Heart right ventricle (tissue), 16 donors: ENCODE results near the gene NAV1. TPM values are rescaled to one million over a fixed set of nuclear protein-coding genes. Genes with fewer than 3 reads are reported as not detected.

Source experiments
- ATAC-seq, 8 donors: fragments of 200-7000 bp; cut with Tn5 transposase; one replicate each; pipeline ENCODE4 v1.9.1; 2020; ENCODE audit warnings: mild to moderate bottlenecking in 8 of 8, moderate library complexity in 8 of 8, moderate number of reproducible peaks in 1 of 8
- DNase-seq, 2 donors: peaks; one replicate each; pipeline ENCODE4 v3.0.0-alpha.2; 2020
- H3K27ac ChIP-seq, 10 donors: fragments of 200-600 bp; sonication (generic) in 2 of 10; one replicate each; pipeline versions ENCODE4 v1.5.0 to v1.8.0; 2020 to 2022; ENCODE audit warnings: mild to moderate bottlenecking in 3 of 10
- H3K27me3 ChIP-seq, 7 donors: fragments of 200-600 bp; one replicate each; pipeline ENCODE4 v1.8.0; 2021 to 2022; ENCODE audit warnings: mild to moderate bottlenecking in 2 of 7
- H3K36me3 ChIP-seq, 9 donors: fragments of 200-600 bp; sonication (generic) in 1 of 9; one replicate each; pipeline versions ENCODE4 v1.5.0 to v1.8.0; 2020 to 2022; ENCODE audit warnings: mild to moderate bottlenecking in 2 of 9
- H3K4me1 ChIP-seq, 9 donors: fragments of 200-600 bp; sonication (generic) in 1 of 9; one replicate each; pipeline versions ENCODE4 v1.5.0 to v1.8.0; 2020 to 2022; ENCODE audit warnings: mild to moderate bottlenecking in 4 of 9
- H3K4me3 ChIP-seq, 10 donors: fragments of 200-600 bp; sonication (generic) in 2 of 10; one replicate each; pipeline versions ENCODE4 v1.5.0 to v1.8.0; 2020 to 2022; ENCODE audit warnings: mild to moderate bottlenecking in 7 of 10, moderate library complexity in 2 of 10
- H3K9me3 ChIP-seq, 11 donors: fragments of 200-600 bp in 10 of 11; sonication (generic) in 2 of 11; one replicate each; pipeline versions ENCODE4 v1.5.0 to v1.8.0; 2013 to 2022; ENCODE audit warnings: mild to moderate bottlenecking in 2 of 11, control low read depth in 1 of 11, moderate library complexity in 1 of 11
- CTCF ChIP-seq, 9 donors: fragments of 200-600 bp; sonication (generic) in 2 of 9; IDR thresholded peaks; one replicate each; pipeline versions ENCODE4 v1.5.0 to v1.8.0; 2021 to 2022; ENCODE audit warnings: antibody characterized with exemption in 9 of 9, mild to moderate bottlenecking in 5 of 9, moderate library complexity in 1 of 9
- WGBS, 2 donors: extraction: QIAGEN DNeasy Blood & Tissue Kit; methylation state at CpG; one replicate each; pipeline ENCODE4 v1.1.7; 2013; ENCODE audit warnings: inconsistent platforms in 1 of 2; 5-methylcytosine and 5-hydroxymethylcytosine counted together
- intact Hi-C, 10 donors: fragments of 100-400 bp; cut with DNase I; formaldehyde crosslinking; loops; one replicate each; pipeline versions ENCODE4 v1.11.1 to v1.14.2; 2022
- polyA plus RNA-seq, 2 donors: library from polyadenylated mRNA; stranded (reverse); fragments of 200-250 nt; gene quantifications; one replicate each; pipeline ENCODE4 v1.2.3, GENCODE V29; 2013
- total RNA-seq, 10 donors: library from RNA; stranded (reverse); fragmentation: NEBNext Ultra II Directional in 3 of 10; extraction: Animal tissue kit (Norgen Biotek cat#: 25700) in 3 of 10; gene quantifications; one replicate each; pipeline versions ENCODE4 v1.2.1 to v1.2.4, GENCODE V29; 2021 to 2023
- donor health status: Arrhythmogenic right ventricular cardiomyopathy.
- donor health status: ischemic (EF 13 %, LVEDD 7.1; RV severe dilation, severe dysfunction).
- donor health status: healthy with polysubstance abuse.
- donor health status: DM: no; HTN: yes; CAD: no.
- donor health status: DM: no; HTN: no; CAD: no.
- donor health status: ischemic (EF 25% LVEDD 6.9; RV normal size, moderate dysfunction).
- donor health status: ischemic (EF 25% LVEDD 5.7; RV mildly dilated, moderate dysfunction).
- donor health status: healthy.
- donor health status: DM: yes; HTN: yes; CAD: no.
- donor health status: Ischemic cardiomyopathy.
- donor health status: ischemic (EF 35%, LVEDD 5.7; RV mildly dilated, moderate dysfunction).
- donor health status: nonischemic (EF 11% LVEDD 7.7; RV severe dilation, severe dysfunction).
- donor health status: DM: yes; HTN: yes; CAD: no.
- donor health status: PGD.
- donor health status: ischemic (EF 29% LVEDD 5.4; RV normal size, mild dysfunction).
- donor health status: nonischemic (EF 23%, LVEDD 6.1; RV moderate dilation, normal function).

NAV1 gene
- total and polyA plus RNA-seq, 12 donors, result 13.7 to 111 (median 81.8) TPM

- intact Hi-C loops, result loop anchor here in 5 of 10 donors (2.0 to 10.0 kb wide), 6 partner anchors 31 to 228 kb away; no protein-coding TSS in a partner anchor
- no peaks in the 10 kb centered on the region for H3K9me3 ChIP-seq
- H3K27ac ChIP-seq, result peak overlapping the region in 2 of 10 donors; percentile 1 to 70
- peaks cover 0 to 4% (median 0%) of the 10 kb centered on the region in 9 donors for H3K36me3 ChIP-seq
- WGBS, 2 donors, result 92% methylated on average over 3 of the region's 3 CpGs
- ATAC-seq (no peak), DNase-seq (no peak)
- H3K4me3 ChIP-seq, result no peak overlapping the region
- TF ChIP-seq CTCF (IDR thresholded peaks at IDR 0.05), result no peak
- H3K27me3 ChIP-seq, result no peaks in the 10 kb centered on the region
- H3K4me1 ChIP-seq, result peaks cover 16 to 100% (median 78%) of the 10 kb centered on the region in 9 donors
Observed at GRCh38 chr1:201563941-201564340, 25.0 kb downstream of the NAV1 start.

DNA sequence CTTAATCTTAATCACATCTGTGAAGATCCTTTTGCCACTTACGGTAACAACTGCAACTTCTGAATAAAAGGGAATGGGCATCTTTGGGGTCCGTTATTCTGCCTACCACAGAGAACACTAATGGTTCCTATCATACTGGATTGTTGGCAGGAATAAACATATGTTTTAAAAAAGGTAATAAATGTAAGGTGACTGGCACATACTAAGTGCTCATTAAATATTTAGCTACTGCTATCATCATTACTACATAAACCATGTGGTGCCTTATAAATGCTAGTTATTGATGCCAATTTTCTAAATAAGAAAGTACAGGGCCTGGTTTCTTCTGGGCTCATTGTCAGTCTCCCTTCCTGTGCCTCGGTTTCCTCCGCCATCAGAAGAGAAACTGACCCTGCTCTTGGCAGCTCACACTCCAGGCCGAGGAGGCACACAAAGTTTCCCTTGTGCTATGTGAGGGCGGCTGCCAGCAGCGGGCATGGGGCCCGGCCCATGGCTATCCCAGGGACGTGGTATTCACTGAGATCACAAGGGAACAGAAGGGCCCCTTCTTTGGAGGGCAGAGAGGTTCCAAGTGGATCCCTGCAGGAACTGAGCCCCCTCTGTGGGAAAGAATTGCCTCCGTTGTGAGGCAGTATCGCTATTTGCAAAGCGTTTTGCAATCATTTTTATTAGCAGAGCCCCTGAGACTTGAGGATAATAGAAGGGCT lies 26.2 kb downstream of the NAV1 start:
- Histone ChIP-seq H3K27ac (peak overlapping the region in 6 of 10 donors; percentile 38 to 67 (median 49)), H3K4me1 (peaks cover 13 to 100% (median 75%) of the 10 kb centered on the region in 9 donors), H3K9me3 (no peaks in the 10 kb centered on the region), H3K4me3 (no peak overlapping the region), H3K36me3 (peaks cover 0 to 4% (median 0%) of the 10 kb centered on the region in 9 donors), H3K27me3 (no peaks in the 10 kb centered on the region)
- 73 to 82% methylated on average over 12 of the region's 12 CpGs for WGBS, 2 donors
- peak in 1 of 2 donors; percentile 36 for DNase-seq
- intact Hi-C loops, result loop anchor here in 4 of 10 donors (2.0 to 10.0 kb wide), 4 partner anchors 30 to 82 kb away; no protein-coding TSS in a partner anchor
- peak in 3 of 8 donors; percentile 13 to 66 (median 26) for ATAC-seq
- no peak for TF ChIP-seq CTCF (IDR thresholded peaks at IDR 0.05)

GRCh38 chr1:201565771-201566528 lies 27.0 kb downstream of the NAV1 start:
- H3K4me3 ChIP-seq, result no peak overlapping the region
- H3K4me1 ChIP-seq, result peaks cover 16 to 100% (median 74%) of the 10 kb centered on the region in 9 donors
- TF ChIP-seq CTCF (IDR thresholded peaks at IDR 0.05), result no peak
- peaks cover 0 to 4% (median 0%) of the 10 kb centered on the region in 9 donors for H3K36me3 ChIP-seq
- H3K9me3 ChIP-seq, result no peaks in the 10 kb centered on the region
- H3K27me3 ChIP-seq, result no peaks in the 10 kb centered on the region
- WGBS, 2 donors, result 78 to 83% methylated on average over 12 of the region's 12 CpGs
- DNase-seq, result no peak
- intact Hi-C loops, result loop anchor here in 4 of 10 donors (2.0 to 10.0 kb wide), 4 partner anchors 29 to 81 kb away; no protein-coding TSS in a partner anchor
- no peak for ATAC-seq
- peak overlapping the region in 9 of 10 donors; percentile 22 to 67 (median 44) for H3K27ac ChIP-seq

DNA sequence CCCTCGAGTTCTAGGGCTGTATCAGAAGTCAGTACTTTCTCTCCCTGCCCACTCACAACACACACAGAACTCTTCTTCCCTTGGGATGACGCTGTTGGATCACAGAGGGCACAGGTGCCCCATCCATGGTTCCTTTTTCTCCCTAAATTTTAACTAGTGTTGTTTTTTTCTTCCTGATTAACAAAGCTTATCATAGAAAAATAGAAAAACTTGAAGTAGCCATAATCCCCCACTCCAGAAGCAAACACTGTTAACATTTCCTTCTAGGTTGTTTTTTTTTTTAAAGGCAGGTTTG lies 27.5 kb downstream of the NAV1 start:
- Histone ChIP-seq H3K4me3 (no peak overlapping the region), H3K4me1 (peaks cover 20 to 100% (median 72%) of the 10 kb centered on the region in 9 donors), H3K27ac (peak overlapping the region in 9 of 10 donors; percentile 22 to 67 (median 44)), H3K9me3 (no peaks in the 10 kb centered on the region), H3K27me3 (no peaks in the 10 kb centered on the region), H3K36me3 (peaks cover 0 to 4% (median 0%) of the 10 kb centered on the region in 9 donors)
- intact Hi-C loops, result loop anchor here in 3 of 10 donors (5.0 to 10.0 kb wide), 3 partner anchors 34 to 81 kb away; no protein-coding TSS in a partner anchor
- no peak for TF ChIP-seq CTCF (IDR thresholded peaks at IDR 0.05)
- WGBS, 2 donors, result 69 to 75% methylated on average over 2 of the region's 2 CpGs
- DNase-seq, result no peak
- no peak for ATAC-seq
